Measurements from ENCODE around the gene PNMA6E. TPM values are rescaled to one million over a fixed set of nuclear protein-coding genes. Genes with fewer than 3 reads are reported as not detected.

The PNMA6E gene
- total and polyA plus RNA-seq, 9 of the 15 experiments (the other 6 are each of a cell fraction or from before 2014, with no cell fraction given) = 0.03 TPM; not detected in 8

DNA sequence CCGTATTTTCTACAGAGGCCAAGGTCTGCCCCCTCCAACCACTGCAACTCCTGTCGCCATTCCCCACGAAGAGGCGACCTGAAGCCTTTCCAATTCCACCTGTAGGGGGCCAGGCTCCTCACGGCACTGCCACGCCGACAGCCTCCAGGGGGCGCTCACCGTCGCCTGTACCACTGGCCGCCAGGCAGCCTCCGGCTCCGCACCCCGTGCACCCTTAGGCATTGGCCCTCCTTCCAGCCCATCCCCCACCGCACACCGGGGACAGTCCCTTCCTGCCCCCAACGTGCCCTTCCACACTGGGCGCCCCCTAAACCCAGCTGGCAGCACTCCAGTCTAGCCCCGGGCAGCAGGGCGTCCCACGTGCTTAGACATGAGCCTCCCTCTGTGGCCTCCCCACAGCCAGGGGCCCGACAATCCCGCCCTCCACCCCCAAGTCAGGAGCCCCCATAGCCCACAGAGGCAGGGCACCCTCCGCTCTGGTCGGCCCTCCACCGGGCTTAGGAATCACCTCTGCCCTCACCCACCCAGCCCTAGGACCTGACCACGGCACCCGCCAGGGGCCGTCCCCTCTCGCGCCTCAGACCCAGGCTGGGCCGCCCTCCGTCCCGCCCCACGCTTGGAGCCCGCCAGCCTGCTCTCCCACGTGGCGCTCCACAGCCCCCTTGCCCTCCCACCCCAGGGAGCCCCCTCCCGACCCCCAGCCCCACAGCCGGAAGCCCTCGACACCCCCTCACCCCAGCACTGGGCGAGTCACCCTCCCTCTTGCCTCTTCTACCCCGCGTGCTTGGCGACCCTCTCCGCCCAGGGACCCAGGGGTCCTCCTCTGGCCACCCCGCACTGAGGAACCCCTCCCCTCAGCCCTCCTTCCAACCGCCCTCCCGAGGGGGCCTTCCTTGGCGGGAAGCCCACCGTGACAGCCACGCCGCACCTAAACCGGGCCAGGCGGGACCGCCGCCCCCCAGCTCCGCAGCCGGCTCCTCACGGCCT is 711 bp downstream of the PNMA6E start (continued):
- TF ChIP-seq, protein P1, sequence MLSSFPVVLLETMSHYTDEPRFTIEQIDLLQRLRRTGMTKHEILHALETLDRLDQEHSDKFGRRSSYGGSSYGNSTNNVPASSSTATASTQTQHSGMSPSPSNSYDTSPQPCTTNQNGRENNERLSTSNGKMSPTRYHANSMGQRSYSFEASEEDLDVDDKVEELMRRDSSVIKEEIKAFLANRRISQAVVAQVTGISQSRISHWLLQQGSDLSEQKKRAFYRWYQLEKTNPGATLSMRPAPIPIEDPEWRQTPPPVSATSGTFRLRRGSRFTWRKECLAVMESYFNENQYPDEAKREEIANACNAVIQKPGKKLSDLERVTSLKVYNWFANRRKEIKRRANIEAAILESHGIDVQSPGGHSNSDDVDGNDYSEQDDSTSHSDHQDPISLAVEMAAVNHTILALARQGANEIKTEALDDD (IDR thresholded peaks at IDR 0.05) = no peak
- TF ChIP-seq CEBPG (CRISPR knock-in tag; IDR thresholded peaks at IDR 0.05) (no peak), CEBPG (tag; conservative IDR thresholded peaks at IDR 0.05 in 1 of 2, IDR thresholded peaks at IDR 0.05 in 1 of 2) (no peak), ZNF408 (CRISPR knock-in tag; IDR thresholded peaks at IDR 0.05; ENCODE audit: low read depth) (no peak), ESRRA (IDR thresholded peaks at IDR 0.05; ENCODE audit: borderline replicate concordance, low read depth) (no peak), SP1 (CRISPR knock-in tag; IDR thresholded peaks at IDR 0.05) (peak; percentile 49; the same call in 1 of the 2 replicates), RERE (CRISPR knock-in tag; IDR thresholded peaks at IDR 0.05; ENCODE audit: borderline replicate concordance) (no peak), STAT5B (CRISPR knock-in tag; IDR thresholded peaks at IDR 0.05) (no peak), SAFB2 (IDR thresholded peaks at IDR 0.05; ENCODE audit: borderline replicate concordance, low read depth, low read length, severe bottlenecking) (no peak), PATZ1 (CRISPR knock-in tag; IDR thresholded peaks at IDR 0.05; ENCODE audit: borderline replicate concordance) (no peak), ZBTB8A (IDR thresholded peaks at IDR 0.05; ENCODE audit: partially characterized antibody) (no peak), HMGN3 (IDR thresholded peaks at IDR 0.05; ENCODE audit: borderline replicate concordance, extremely low read depth, insufficient read length, low read depth, low read length) (peak; percentile 39), SPI1 (IDR thresholded peaks at IDR 0.05; ENCODE audit: borderline replicate concordance, low read depth, low read length) (no peak)
- TF ChIP-seq, protein P2, sequence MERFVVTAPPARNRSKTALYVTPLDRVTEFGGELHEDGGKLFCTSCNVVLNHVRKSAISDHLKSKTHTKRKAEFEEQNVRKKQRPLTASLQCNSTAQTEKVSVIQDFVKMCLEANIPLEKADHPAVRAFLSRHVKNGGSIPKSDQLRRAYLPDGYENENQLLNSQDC (CRISPR knock-in tag; IDR thresholded peaks at IDR 0.05) = no peak
- TF ChIP-seq, protein P3, sequence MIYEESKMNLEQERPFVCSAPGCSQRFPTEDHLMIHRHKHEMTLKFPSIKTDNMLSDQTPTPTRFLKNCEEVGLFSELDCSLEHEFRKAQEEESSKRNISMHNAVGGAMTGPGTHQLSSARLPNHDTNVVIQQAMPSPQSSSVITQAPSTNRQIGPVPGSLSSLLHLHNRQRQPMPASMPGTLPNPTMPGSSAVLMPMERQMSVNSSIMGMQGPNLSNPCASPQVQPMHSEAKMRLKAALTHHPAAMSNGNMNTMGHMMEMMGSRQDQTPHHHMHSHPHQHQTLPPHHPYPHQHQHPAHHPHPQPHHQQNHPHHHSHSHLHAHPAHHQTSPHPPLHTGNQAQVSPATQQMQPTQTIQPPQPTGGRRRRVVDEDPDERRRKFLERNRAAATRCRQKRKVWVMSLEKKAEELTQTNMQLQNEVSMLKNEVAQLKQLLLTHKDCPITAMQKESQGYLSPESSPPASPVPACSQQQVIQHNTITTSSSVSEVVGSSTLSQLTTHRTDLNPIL (CRISPR knock-in tag; IDR thresholded peaks at IDR 0.05) = no peak

Measured in K562 (cell line).